ENCODE data around the gene ATXN10.

Gene ATXN10

DNA sequence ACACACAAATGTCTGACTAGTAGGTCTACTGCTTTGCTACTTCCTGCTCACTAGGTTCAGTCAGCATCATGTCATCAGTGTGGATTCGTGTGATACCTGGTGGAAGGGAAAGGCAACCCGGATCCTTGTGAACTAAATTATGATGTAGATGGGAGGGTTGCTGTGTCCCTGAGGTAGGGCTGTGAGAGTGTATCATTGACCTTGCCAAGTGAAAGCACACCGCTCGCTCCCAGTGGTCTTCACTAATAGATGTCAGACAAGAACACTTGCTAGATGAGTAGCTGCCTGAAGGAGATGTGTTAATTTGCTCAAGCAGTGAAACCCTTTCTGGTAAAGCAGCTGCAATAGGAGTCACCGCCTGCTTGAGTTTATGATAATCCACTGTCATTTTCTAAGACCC is 185.9 kb downstream of the ATXN10 start:
- no peak for DNase-seq (ENCODE audit: low spot score)

DNA sequence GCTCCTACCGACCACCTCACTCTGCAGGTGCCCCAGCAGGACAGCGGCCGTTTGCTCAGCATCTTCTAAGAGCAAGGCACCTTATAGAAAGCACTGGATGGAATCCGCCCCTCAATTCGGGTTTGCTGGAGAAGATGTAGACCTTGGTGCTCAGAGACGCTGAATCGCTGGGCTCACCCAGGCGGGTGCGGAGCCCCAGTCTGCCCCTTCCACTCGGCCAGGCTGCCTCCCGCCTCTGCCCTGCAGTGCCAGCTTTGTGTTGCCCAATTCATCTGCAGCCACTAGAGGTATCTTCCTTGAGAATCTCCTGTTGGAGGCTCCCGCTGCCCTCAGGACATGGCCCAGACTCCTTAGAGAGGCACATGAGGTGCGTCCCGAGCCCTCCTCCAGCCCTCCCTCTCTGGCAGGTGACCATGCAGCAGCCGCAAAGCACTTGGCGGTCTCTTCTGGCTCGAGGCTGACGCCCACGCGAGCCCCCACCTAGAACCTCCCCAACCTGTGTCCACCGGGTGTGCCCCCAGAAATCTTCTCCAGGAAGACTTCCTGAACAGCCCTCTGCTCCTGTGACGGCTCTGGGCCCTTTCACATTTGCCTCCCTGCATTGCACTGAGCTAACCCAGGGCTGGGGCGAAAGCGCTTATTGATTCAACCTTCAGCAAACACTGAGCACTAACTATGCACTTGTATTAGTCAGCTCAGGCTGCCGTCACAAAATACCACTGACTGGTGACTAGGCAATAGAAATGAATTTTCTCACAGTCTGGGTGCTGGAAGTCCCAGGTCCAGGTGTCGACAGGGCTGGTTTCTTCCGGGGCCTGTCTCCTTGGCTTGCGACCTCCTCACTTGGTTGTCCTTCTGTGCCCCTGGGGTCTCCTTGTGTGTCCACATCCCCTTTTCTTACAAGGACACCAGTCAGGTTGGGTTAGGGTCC is 187.9 kb downstream of the ATXN10 start:
- no peak for DNase-seq (ENCODE audit: low spot score)

DNA sequence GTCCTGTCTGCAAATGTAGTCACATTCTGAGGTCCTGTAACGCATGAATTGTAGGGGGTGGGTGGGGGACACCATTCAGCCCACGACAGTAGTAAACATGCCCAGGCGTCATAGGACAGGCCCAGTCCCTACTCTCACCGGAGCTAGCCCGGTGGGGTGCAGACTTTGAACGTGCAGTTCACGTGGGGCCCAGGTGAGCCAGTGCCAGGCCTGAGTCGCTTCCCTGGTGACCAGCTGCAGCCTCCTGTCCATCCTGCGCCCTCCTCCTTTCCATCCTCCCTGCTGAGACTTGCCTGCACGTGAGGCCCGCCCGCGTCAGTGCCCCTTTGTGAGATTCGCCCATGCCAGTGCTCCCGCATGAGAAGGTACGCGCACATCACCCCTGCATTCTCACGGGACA is 188.6 kb downstream of the ATXN10 start:
- no peak for DNase-seq (ENCODE audit: low spot score)

DNA sequence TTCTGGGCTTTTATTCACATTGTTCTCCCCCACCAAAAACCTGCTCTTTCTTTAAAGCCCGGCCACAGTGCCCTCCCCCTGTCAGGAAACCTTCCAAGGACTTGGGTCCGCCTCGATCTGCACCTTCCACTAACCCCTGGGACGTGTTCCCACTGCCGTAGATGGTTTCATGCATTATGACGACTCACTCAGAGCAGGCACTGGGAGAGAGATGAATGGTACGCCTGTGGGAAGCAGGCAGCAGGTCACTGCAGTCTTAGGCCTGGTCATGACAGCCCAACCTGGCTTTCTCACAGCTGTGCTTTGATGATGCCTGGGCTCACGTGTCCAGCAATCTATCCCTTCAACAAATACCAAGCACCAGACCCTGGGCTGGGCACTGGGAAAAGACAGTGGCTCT is 189.6 kb downstream of the ATXN10 start:
- DNase-seq (ENCODE audit: low spot score): no peak

DNA sequence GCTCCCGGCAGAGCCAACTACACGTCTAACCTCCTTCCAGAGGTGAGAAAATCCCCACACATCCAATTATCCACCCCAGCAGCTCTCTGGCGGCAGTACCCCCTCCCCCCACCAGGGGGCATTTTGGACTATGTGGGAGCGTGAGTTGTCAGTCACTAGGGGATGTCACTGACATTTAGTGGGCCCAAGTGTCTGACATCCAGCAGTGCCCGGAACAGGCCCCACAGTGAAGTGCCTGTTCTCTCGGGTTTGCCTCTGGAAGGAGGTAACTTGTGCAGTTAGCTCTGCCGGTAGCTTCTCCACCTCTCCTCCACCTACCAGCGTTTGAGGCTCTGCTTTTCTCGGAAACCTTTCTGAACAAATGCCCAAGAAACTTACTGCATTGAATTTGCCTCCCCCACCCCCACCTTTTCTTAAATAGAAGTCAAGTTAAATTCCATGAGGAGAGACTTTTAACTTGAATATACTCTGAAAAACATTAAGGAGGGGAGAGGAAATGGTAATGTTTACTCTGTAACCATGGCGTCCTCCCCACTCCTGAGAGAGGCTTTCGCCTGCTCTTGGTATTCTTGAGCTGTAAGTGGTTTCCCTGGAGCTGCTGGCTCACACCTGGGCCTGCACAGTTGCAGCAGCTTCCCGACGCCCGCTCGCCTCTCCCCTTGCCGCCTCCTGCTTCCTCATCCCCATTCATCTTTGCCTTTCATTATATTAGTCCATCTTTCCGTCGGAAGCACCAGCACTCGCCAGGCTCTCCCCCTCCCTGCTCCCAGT is 192.5 kb downstream of the ATXN10 start:
- DNase-seq (ENCODE audit: low spot score): peak; percentile 82

DNA sequence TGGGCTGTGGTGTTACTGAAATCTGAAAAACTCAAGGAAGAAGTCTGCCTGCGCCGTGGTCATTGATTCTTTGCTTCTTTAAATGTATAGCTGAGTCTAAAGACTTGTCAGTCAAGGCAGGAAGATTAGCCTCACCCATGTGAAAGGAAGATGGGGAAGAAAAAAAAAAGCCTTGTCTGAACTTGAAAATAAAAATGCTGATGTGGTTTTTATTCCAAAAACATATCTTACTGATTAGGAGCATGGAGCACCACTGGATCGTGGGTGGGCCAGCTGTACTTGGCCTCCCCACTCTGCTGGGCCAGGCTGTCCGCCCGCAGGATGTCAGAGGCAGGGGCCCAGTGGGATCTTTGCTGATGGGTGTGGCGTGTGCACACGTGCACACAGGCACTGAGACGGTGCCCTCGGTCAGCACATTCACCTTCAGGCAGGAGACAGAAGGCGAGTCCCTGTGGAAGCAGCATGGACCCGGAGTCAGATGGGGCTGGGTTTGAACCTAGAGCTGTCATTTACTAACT is 193.4 kb downstream of the ATXN10 start:
- DNase-seq (ENCODE audit: low spot score): no peak

DNA sequence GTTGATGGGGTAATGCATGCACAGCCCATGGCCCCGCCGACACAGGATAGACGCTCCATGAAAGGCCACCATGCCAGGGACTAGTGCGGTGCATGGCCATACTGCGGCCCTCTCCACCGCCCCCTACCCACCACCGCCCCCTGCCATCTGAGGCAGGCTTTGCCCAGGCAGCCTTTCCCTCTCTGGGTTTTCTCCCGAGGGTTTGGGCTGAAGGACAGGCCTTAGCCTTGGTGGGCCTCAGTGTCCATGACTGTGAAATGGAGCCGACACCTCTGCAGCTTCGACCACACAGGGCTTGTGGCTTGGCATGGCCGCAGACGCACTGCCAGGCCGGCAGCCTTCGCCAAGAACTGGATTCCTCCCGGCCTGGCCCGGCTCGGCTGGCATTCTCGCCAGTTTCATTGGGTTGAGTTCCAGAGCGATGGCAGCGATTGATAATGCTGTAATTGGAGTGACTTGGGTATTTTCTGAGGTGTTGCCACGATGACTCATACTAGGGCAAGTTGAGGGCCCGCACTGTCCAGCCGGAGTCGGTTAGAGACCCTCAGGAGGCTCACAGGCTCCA is 194.0 kb downstream of the ATXN10 start:
- DNase-seq (ENCODE audit: low spot score): no peak

DNA sequence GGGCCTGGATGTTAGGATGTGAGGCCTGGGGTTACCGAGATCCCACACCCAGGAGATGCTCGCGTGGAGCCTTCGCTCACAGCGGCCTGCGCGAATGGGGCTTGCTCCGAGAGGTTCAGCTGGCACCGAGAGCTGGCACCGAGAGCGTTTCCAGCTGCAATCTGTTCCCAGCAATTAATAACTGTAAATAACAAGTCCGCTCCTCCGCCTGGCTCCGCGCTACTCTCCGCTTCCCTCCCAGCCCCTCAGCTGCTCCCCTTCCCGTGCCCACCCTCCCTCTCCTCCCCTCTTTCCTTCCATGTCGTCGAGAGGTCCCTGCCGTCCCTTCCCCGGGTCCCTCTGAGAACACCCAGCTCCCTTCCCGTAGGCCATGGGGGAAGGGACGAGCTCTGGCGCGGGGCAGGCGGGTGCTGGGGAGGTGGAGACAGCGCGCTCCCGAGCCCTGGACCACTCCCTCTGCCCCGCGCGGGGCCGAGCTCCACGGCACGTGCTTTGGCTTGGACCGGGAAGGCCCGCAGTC is 194.6 kb downstream of the ATXN10 start:
- no peak for DNase-seq (ENCODE audit: low spot score)

DNA sequence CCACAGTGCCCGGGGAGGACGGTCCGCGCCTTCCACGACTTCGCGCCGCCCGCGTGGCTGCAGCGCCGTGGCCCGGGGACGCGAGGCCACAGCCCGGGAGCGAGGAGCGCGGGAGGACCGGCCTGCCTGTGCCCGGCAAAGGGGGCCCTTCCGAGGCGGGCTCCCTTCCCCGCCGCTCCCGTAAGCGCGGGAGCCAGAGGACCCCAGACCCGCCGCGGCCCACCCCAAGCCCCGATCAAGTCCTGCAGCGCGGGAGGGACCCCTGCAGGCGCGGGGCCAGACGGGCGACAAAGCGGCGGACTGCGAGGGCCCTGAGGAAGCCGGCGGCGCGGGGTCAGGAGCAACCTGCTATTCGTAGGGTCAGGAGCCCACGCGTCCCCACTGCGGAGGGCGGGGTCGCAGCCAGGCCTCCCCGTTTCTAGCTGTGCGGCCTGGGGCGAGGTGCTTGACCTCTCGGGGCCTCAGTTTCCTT is 195.0 kb downstream of the ATXN10 start:
- no peak for DNase-seq (ENCODE audit: low spot score)

DNA sequence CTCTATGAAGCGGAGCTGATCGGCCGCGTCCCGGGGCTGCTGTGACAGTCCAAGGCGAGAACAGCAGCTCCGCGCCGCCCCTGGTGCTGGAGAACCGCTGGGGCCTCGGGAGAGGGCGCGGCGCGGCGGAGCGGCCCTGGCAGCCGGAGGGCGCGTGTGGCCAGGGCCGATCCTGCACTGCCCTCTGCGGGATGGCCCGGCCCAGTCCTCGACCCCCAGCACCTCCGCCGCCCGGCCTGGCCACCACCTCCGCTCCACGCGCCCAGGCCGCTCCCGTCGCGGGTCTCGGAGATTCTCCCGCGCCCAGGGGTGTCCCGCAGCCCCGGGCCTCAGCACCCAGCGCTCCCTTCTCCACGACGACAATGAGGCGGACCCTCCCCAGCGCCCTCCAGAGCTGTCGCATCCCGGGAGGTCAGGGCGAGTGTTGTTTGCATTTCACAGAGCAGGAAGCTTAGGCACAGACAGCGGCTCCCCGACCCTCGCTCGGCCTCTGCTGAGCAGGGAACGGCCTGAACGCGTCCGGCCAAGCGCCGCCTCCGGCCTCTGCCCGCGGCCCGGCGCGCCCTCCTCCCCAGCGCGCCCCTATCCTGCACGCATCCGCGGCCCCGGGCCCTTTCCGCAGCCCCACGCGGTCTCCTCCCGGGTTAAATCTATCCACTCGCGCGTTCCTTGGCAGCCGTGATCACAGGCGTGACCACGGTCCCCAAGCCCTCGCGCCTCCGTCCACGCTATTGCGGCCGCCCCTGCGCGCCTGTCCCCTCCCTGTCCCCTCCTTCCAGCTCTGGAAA is 195.7 kb downstream of the ATXN10 start:
- no peak for DNase-seq (ENCODE audit: low spot score)

DNA sequence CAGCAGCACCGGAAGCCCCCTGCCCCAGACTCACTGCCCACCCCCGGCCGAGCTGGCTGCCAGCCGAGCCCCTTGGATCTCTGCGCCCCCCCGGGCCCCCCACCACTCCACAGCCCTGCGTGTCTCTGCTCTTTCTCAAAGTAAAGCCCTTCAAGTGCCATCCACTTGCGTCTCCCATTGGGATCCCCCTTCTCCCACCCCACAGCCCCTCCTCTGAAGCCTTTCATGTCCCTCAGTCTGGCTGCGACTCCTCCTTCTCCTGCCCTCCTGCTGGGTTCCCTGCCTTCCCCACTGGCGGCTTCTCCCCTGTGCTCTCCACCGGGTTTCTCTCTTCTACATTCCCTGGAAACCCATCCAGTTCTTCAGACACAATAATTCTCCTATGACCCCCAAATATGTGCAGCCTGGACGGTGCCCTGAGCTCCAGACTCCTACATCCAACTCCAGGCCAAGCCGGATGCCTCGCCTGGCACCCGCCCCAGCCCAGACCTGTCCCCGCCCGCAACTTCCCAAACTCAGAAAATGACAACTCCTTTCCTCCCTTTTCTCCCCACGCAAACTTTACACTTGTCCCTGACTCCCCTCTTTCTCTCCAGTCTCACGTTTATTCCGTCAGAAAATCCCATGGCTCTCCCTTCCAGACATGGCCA is 196.4 kb downstream of the ATXN10 start:
- no peak for DNase-seq (ENCODE audit: low spot score)

DNA sequence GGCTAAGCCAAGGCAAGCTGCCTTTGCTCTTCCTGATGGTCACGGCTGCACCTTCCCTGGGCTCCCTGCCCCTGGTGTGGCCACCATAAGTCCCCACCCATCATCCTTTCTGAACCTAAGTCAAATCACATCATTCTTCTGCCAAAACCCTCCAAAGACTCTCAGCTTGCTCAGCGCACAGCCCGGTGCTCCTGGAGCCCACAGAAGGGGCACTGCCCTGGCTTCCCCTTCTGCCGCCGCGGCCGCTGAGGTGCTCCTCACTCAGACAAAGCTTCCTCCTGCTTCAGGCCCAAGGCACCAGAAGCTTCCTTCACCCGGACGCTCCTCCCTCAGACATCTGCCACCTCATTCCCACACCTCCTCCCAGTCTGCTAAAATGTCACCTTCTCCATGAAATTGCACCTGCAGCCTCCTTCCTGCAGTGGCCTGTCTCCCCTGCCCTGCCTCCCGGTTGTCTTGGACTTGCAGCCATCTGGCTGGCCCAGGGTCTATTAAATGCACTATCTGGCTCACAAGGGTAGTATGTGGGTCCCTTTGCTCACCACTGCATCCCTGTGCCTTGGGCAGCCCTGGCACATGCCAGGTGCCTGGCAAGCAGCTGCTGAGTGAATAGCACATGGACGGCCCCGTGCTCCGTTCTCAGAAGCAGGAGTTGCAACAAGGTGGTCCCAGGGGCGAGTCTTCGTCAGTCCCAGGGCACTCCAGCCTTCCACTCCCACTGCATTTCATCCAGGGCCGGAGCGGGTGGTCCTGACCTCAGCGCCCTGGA is 197.1 kb downstream of the ATXN10 start:
- DNase-seq (ENCODE audit: low spot score): no peak

DNA sequence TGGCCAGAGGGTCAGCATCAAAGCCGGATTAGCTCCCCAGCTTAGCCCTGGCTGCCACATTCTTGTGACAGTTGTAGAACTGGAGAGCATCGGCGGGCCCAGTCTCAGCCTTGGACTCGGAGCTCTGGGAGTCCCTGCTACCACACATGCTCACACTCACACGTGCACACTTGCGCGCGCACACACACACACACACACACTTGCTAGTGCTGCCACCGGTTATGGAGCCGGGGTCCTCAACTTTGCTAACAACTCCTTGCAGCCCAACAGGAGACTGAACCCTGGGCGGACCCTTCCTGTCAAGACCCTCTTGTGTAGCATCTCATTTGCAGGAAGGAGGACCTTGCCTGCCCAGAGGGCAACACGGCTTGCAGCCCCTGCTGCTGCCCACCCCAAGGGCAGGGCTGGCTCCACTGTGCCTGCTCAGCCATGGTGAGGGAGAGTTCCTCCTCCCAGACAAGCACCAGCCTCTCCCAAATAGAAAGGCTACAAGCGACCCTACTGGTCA is 197.8 kb downstream of the ATXN10 start:
- DNase-seq (ENCODE audit: low spot score): no peak

DNA sequence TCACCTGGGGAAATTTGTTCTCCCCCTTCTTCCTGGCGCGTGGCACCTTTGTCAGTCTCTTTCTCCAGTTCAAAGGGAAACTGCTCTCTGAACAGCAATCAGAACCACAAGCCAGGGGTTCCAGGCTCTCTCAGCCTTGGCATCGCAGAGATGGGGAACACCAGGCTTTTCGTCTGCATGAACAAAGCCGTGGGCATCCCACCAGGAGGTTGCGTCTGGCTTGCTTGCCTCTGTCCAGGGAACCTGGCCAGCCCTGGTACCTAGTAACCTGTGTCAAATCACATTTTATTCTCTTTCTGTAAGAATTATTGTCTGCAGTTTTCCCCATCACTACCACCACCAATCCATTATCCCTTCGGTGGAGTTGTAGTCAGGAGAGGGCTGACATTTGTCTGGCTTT is 198.4 kb downstream of the ATXN10 start:
- DNase-seq (ENCODE audit: low spot score): no peak

DNA sequence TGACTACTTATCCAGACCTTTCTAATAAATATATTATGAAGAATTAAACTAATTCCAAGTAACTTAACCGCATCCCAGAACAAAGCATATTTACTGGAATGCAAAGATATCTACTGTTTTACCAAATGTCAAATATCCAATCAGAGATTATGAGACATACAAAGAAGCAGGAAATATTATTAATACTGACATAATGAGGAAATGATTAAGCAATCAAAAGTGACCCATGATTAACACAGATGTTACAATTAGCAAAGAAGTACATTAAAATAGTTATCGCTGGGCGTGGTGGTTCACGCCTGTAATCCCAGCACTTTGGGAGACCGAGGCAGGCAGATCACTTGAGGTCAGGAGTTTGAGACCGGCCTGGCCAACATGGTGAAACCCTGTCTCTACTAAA is 200.1 kb downstream of the ATXN10 start:
- no peak for DNase-seq (ENCODE audit: low spot score)

DNA sequence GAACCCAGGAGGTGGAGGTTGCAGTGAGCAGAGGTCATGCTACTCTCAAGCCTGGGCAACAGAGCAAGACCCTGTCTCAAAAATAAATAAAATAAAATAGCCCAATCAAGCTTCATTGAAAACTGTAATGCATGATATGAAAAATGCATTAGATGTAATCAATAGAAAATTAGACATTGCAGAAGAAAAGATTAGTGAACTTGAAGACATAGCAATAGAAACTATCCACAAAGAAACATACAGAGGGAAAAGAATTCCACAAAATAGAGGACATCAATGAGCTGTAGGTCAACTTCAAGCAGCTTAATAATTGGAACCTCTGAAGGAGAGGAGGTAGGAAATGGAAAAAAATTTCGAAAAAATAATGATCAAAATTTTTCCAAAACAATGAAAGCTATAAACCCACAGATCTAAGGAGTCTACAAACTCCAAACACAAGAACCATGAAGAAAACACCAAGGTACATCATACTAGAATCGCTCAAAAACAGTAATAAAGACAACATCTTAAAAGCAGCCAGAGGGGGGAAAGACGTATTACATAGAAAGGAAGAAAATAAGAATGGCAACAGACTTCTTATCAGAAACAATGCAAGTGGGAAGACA is 201.1 kb downstream of the ATXN10 start:
- no peak for DNase-seq (ENCODE audit: low spot score)

DNA sequence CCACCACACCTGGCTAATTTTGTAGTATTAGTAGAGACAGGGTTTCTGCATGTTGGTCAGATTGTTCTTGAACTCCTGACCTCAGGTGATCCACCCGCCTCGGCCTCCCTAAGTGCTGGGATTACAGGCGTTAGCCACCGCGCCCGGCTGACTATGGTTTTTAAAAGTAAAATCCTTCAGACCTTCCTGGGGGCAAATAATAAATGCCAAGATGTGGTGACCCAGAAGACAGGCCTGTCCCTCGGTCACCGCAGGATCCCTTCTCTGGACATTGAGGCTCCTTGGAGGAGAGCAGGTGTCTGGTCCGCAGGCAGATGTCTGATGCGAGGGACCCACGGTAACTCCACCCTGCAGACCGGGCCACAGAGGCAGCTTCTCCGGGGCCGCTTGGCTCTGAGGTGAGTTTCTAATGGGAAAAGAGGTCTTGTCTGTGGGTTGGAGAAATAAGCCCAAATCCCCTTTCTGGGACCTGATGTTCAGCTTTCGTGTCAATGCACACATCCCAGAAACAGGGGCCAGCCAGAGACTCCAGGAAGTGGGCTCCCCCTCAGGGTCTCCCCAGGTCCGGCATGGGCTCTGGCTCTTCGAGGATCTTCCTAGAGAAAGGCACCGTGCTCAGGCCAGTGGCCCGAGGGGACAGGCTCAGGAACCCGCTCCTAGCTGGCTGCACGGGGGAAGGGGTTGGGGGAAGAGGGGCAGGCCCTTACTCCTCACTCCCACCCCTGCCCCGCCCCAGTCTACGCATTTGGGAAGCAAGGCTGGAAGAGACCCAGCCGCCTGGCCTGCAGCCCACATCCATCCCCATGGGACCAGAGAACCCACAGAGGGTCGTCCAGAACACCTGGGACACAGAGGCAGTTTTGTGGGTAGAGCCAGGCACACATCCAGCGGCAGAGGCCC is 204.8 kb downstream of the ATXN10 start:
- DNase-seq (ENCODE audit: low spot score): no peak

DNA sequence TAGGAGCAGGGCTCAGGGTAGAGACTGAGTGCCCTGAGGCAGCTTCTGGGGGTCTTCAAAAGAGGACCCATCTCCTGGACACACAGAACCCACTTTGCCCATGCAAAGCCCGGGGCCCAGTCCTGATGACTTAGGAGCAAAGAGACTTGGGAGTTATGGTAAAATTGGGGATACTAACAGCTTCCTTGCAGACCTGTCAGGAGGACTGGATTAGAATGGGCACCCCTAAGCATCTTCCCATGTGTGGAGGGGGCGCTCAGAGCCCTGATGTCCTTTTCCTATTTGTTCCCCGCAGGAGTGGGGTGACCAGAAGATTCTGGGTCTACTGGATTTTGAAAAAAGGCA is 205.4 kb downstream of the ATXN10 start:
- DNase-seq (ENCODE audit: low spot score): no peak
